NCI-H2227 (cell line): ENCODE data around the gene CDK13.

Experiments used
- DNase-seq: peaks from one replicate; lab custom pipeline; 2025; ENCODE audit not compliant: unreplicated experiment; lab: John Stamatoyannopoulos, UW

CDK13 gene

GRCh38 chr7:40008223-40008815, 58.3 kb downstream of the CDK13 start:
- DNase-seq: no peak

GRCh38 chr7:40009301-40009700, 59.2 kb downstream of the CDK13 start:
- DNase-seq: no peak

- no peak for DNase-seq
Measured at GRCh38 chr7:40014376-40014775, 64.3 kb downstream of the CDK13 start.

- peak; percentile 11 for DNase-seq
Measured at GRCh38 chr7:40015790-40016296, 65.8 kb downstream of the CDK13 start.

GRCh38 chr7:40019558-40019957, 69.5 kb downstream of the CDK13 start:
- DNase-seq: no peak

- DNase-seq: no peak
Measured at GRCh38 chr7:40024048-40024447, 74.0 kb downstream of the CDK13 start.

- no peak for DNase-seq
Measured at GRCh38 chr7:40024841-40025240, 74.8 kb downstream of the CDK13 start.

GRCh38 chr7:40027545-40027944, 77.5 kb downstream of the CDK13 start:
- no peak for DNase-seq

GRCh38 chr7:40033826-40034225, 83.8 kb downstream of the CDK13 start:
- no peak for DNase-seq

- no peak for DNase-seq
Measured at GRCh38 chr7:40041456-40041855, 91.4 kb downstream of the CDK13 start.

- no peak for DNase-seq
Measured at GRCh38 chr7:40043164-40043563, 93.1 kb downstream of the CDK13 start.

- no peak for DNase-seq
Measured at GRCh38 chr7:40047661-40048060, 97.6 kb downstream of the CDK13 start.

- DNase-seq: peak; percentile 36
Measured at GRCh38 chr7:40057292-40057691, 107.2 kb downstream of the CDK13 start.

GRCh38 chr7:40058026-40058425, 108.0 kb downstream of the CDK13 start:
- DNase-seq: no peak

GRCh38 chr7:40058636-40059035, 108.6 kb downstream of the CDK13 start:
- no peak for DNase-seq

GRCh38 chr7:40059057-40059456, 109.0 kb downstream of the CDK13 start:
- no peak for DNase-seq

GRCh38 chr7:40072268-40072667, 122.2 kb downstream of the CDK13 start:
- no peak for DNase-seq

- no peak for DNase-seq
Measured at GRCh38 chr7:40073239-40073638, 123.2 kb downstream of the CDK13 start.

GRCh38 chr7:40077849-40078248, 127.8 kb downstream of the CDK13 start:
- no peak for DNase-seq

GRCh38 chr7:40092182-40092581, 142.1 kb downstream of the CDK13 start:
- no peak for DNase-seq

- no peak for DNase-seq
Measured at GRCh38 chr7:40093631-40094350, 143.7 kb downstream of the CDK13 start.

GRCh38 chr7:40095230-40095629, 145.2 kb downstream of the CDK13 start:
- no peak for DNase-seq
